Stimulated activated CD4-positive, alpha-beta T cell treated with anti-CD3 and anti-CD28 coated beads, Interleukin-15, amount 100 ng/mL, for 1 hour (primary cell): ENCODE measurements around the gene MYDGF.

Experiments
- DNase-seq, 2 donors: peaks; one replicate each; pipeline ENCODE4 v3.0.0-alpha.2; 2020; ENCODE audit warnings: low read depth in 1 of 2, low spot score in 1 of 2

Gene MYDGF

GRCh38 chr19:4645718-4646117 is 24.4 kb downstream of the MYDGF start:
- DNase-seq: no peak

- no peak for DNase-seq
Measured at GRCh38 chr19:4642625-4643024, 27.5 kb downstream of the MYDGF start.

GRCh38 chr19:4641132-4641531 is 29.0 kb downstream of the MYDGF start:
- no peak for DNase-seq

- no peak for DNase-seq
Measured at GRCh38 chr19:4640247-4641000, 29.7 kb downstream of the MYDGF start.

GRCh38 chr19:4639531-4640246 is 30.5 kb downstream of the MYDGF start:
- DNase-seq: no peak

- peak; percentile 99 for DNase-seq
Measured at GRCh38 chr19:4638828-4639530, 31.2 kb downstream of the MYDGF start, which contains the start of gene TNFAIP8L1. Gene TNFAIP8L1, plus strand, starts transcription at chr19:4639516. Its CDS starts 12,354 bp downstream, at chr19:4651870.

- DNase-seq: no peak
Measured at GRCh38 chr19:4638317-4638716, 31.8 kb downstream of the MYDGF start.

GRCh38 chr19:4636761-4637160 is 33.4 kb downstream of the MYDGF start:
- DNase-seq: no peak

GRCh38 chr19:4636151-4636717 is 33.9 kb downstream of the MYDGF start:
- peak; percentile 46 to 76 for DNase-seq

- no peak for DNase-seq
Measured at GRCh38 chr19:4635754-4636116, 34.4 kb downstream of the MYDGF start.

GRCh38 chr19:4633140-4633967 is 36.8 kb downstream of the MYDGF start:
- no peak for DNase-seq

- no peak for DNase-seq
Measured at GRCh38 chr19:4624733-4625362, 45.3 kb downstream of the MYDGF start.

- DNase-seq: no peak
Measured at GRCh38 chr19:4624301-4624700, 45.8 kb downstream of the MYDGF start.

- no peak for DNase-seq
Measured at GRCh38 chr19:4622695-4623421, 47.3 kb downstream of the MYDGF start.

GRCh38 chr19:4620675-4621074 is 49.5 kb downstream of the MYDGF start:
- DNase-seq: no peak

GRCh38 chr19:4619668-4620294 is 50.4 kb downstream of the MYDGF start:
- no peak for DNase-seq

- DNase-seq: no peak
Measured at GRCh38 chr19:4618019-4618418, 52.1 kb downstream of the MYDGF start.

- DNase-seq: no peak
Measured at GRCh38 chr19:4613254-4613751, 56.8 kb downstream of the MYDGF start.
